K562 (cell line): ENCODE data around the gene UNC119B. TPM values are rescaled to one million over a fixed set of nuclear protein-coding genes. Genes with fewer than 3 reads are reported as not detected.

Source experiments
- ATAC-seq: fragments of 200-7000 bp; cut with Tn5 transposase; 3 replicates; pipeline ENCODE4 v1.9.1; 2020; ENCODE audit warnings: moderate library complexity
- BruUV-seq: library from RNA; stranded (reverse); fragments of 400-500 nt; replicated peaks from 2 replicates; lab custom pipeline; 2021; lab: Mats Ljungman, UMichigan
- CTCF ChIA-PET: fragments of 300-600 bp; formaldehyde crosslinking; extraction: SDS; loops from one replicate; lab custom pipeline; 2021; ENCODE audit warnings: low intra/inter-chr PET ratio; lab: Yijun Ruan, JAX
- POLR2A ChIA-PET: fragments of 300-600, 350-650 bp; sonication (Branson Sonifier 250); formaldehyde crosslinking; extraction: SDS; loops from one replicate; lab custom pipeline; 2021; ENCODE audit warnings: antibody characterized with exemption, inconsistent platforms; lab: Yijun Ruan, JAX
- DNase-seq, 4 experiments: peaks; one replicate each; pipeline versions ENCODE4 v3.0.0 to v3.0.0-alpha.2; 2011 to 2018; ENCODE audit warnings: low spot score in 3 of 4, mixed read lengths in 3 of 4; ENCODE audit errors: extremely low read depth in 1 of 4
- FAIRE-seq: peaks from 2 replicates; lab custom pipeline; 2011; peaks lifted over from hg19 to GRCh38; lab: Jason Lieb, UNC
- H2AFZ ChIP-seq: 2 replicates; pipeline ENCODE4 v1.6.0; 2011; ENCODE audit warnings: low read depth, low read length, control low read depth, inconsistent platforms
- H3K27ac ChIP-seq: fragments of 200-600 bp; 3 replicates; pipeline ENCODE4 v1.8.0; 2011; ENCODE audit warnings: low read depth, mild to moderate bottlenecking, control low read depth, inconsistent platforms, low read length, moderate library complexity, mixed read lengths; ENCODE audit errors: extremely low read depth
- H3K27me3 ChIP-seq, 2 experiments: fragments of 300-600 bp in 1 of 2; 2 replicates in 1 of 2; 3 replicates in 1 of 2; pipeline versions ENCODE4 v1.6.0 to v1.8.0; 2011; ENCODE audit warnings: inconsistent platforms in 2 of 2, low read length in 2 of 2, mild to moderate bottlenecking in 1 of 2, mixed read lengths in 1 of 2, moderate library complexity in 1 of 2; ENCODE audit not compliant: control insufficient read depth in 2 of 2, insufficient read depth in 2 of 2
- H3K36me3 ChIP-seq: fragments of 300-600 bp; 3 replicates; pipeline ENCODE4 v1.8.0; 2011; ENCODE audit warnings: mild to moderate bottlenecking, low read length, inconsistent platforms; ENCODE audit not compliant: control insufficient read depth, insufficient read depth
- H3K4me1 ChIP-seq, 2 experiments: fragments of 200-600 bp in 1 of 2; replicated peaks in 1 of 2; 2 replicates in 1 of 2; 3 replicates in 1 of 2; pipeline versions ENCODE4 v1.5.1 to v1.8.0; 2011; ENCODE audit warnings: inconsistent platforms in 2 of 2, low read length in 2 of 2, mild to moderate bottlenecking in 1 of 2, mixed read lengths in 1 of 2, moderate library complexity in 1 of 2; ENCODE audit not compliant: control insufficient read depth in 2 of 2, insufficient read depth in 2 of 2
- H3K4me2 ChIP-seq: 2 replicates; pipeline ENCODE4 v1.6.1; 2011; ENCODE audit warnings: low read length, control low read depth, inconsistent platforms, mixed read lengths; ENCODE audit not compliant: insufficient read depth
- H3K4me3 ChIP-seq: fragments of 200-600 bp; sonication (generic), shearing (Covaris generic); 2 replicates; pipeline ENCODE4 v1.5.1; 2016; ENCODE audit warnings: control low read depth, inconsistent platforms
- H3K79me2 ChIP-seq: fragments of 200-600 bp; 3 replicates; pipeline ENCODE4 v1.8.0; 2011; ENCODE audit warnings: low read length, inconsistent platforms; ENCODE audit not compliant: control insufficient read depth, insufficient read depth
- H3K9ac ChIP-seq, 2 experiments: 2 replicates each; pipeline versions ENCODE4 v1.6.0 to v1.6.1; 2011; ENCODE audit warnings: low read depth in 2 of 2, low read length in 2 of 2, control low read depth in 1 of 2, inconsistent platforms in 1 of 2, mild to moderate bottlenecking in 1 of 2, mixed read lengths in 1 of 2; ENCODE audit not compliant: insufficient read depth in 1 of 2
- H3K9me1 ChIP-seq: one replicate; pipeline ENCODE4 v1.6.0; 2011; ENCODE audit warnings: inconsistent platforms, mild to moderate bottlenecking, low read length, moderate library complexity; ENCODE audit not compliant: control insufficient read depth, insufficient read depth
- H3K9me3 ChIP-seq: replicated peaks from 2 replicates; pipeline ENCODE4 v1.5.1; 2011; ENCODE audit warnings: low read depth, low read length, inconsistent platforms; ENCODE audit not compliant: control insufficient read depth, insufficient read depth
- H4K20me1 ChIP-seq: replicated peaks from 2 replicates; pipeline ENCODE4 v1.6.1; 2011; ENCODE audit warnings: low read length, inconsistent platforms, mixed read lengths; ENCODE audit not compliant: control insufficient read depth, insufficient read depth
- ATF3 ChIP-seq, 2 experiments: fragments of 450-650 bp in 1 of 2; sonication (generic) in 1 of 2; formaldehyde crosslinking in 1 of 2; IDR thresholded peaks in 1 of 2; conservative IDR thresholded peaks in 1 of 2; 2 replicates each; pipeline versions ENCODE4 v1.6.1 to v1.8.1; 2016 to 2023; ENCODE audit warnings: mild to moderate bottlenecking in 2 of 2, moderate library complexity in 2 of 2, inconsistent platforms in 1 of 2, missing genetic modification reagents in 1 of 2
- CHCHD3 ChIP-seq: fragments of 250-450 bp; sonication (Bioruptor Pico); IDR thresholded peaks from 2 replicates; pipeline ENCODE4 v2.1.2; 2022; ENCODE audit warnings: mild to moderate bottlenecking
- CTCF ChIP-seq, 3 experiments: IDR thresholded peaks in 2 of 3; conservative IDR thresholded peaks in 1 of 3; 2 replicates each; pipeline ENCODE4 v1.5.1; 2011 to 2012; ENCODE audit warnings: low read length in 3 of 3, mild to moderate bottlenecking in 3 of 3, control low read depth in 2 of 3, improper control_type of control experiment in 1 of 3, inconsistent platforms in 1 of 3, low read depth in 1 of 3, mixed read lengths in 1 of 3, moderate library complexity in 1 of 3; ENCODE audit not compliant: insufficient read depth in 2 of 3
- EHMT2 ChIP-seq: fragments of 450-650 bp; IDR thresholded peaks from 2 replicates; pipeline ENCODE4 v1.6.1; 2018; ENCODE audit warnings: antibody characterized with exemption
- ELF2 ChIP-seq: fragments of 250-450 bp; sonication (Bioruptor Pico); IDR thresholded peaks from 2 replicates; pipeline ENCODE4 v1.5.0; 2021; ENCODE audit warnings: mild to moderate bottlenecking
- ETS1 ChIP-seq: conservative IDR thresholded peaks from 2 replicates; pipeline ENCODE4 v1.6.1; 2011; ENCODE audit warnings: low read depth, mild to moderate bottlenecking, low read length; ENCODE audit not compliant: control insufficient read depth
- FOXK1 ChIP-seq: sonication (generic); formaldehyde crosslinking; IDR thresholded peaks from 2 replicates; pipeline ENCODE4 v1.8.0; 2022; ENCODE audit warnings: missing genetic modification reagents, mild to moderate bottlenecking, borderline replicate concordance
- GTF2A2 ChIP-seq: IDR thresholded peaks from 2 replicates; pipeline ENCODE4 v1.6.1; 2016; ENCODE audit warnings: mild to moderate bottlenecking, missing genetic modification characterization, missing compliant biosample characterization
- MAFG ChIP-seq: fragments of 450-650 bp; conservative IDR thresholded peaks from 2 replicates; pipeline ENCODE4 v1.6.1; 2016; ENCODE audit warnings: missing genetic modification characterization, missing compliant biosample characterization
- PATZ1 ChIP-seq: fragments of 250-450 bp; sonication (Bioruptor Pico); IDR thresholded peaks from 2 replicates; pipeline ENCODE4 v1.5.0; 2020; ENCODE audit warnings: mild to moderate bottlenecking, borderline replicate concordance
- POLR2H ChIP-seq: IDR thresholded peaks from 2 replicates; pipeline ENCODE4 v1.6.1; 2016; ENCODE audit warnings: missing genetic modification characterization, low read depth, mild to moderate bottlenecking, control low read depth, missing compliant biosample characterization, moderate library complexity
- RFX5 ChIP-seq: IDR thresholded peaks from 2 replicates; pipeline ENCODE4 v1.6.1; 2011; ENCODE audit warnings: low read depth, mild to moderate bottlenecking, improper control_type of control experiment, low read length
- SFPQ ChIP-seq: fragments of 200-400 bp; formaldehyde crosslinking; IDR thresholded peaks from 2 replicates; pipeline ENCODE4 v1.6.1; 2017; ENCODE audit warnings: mild to moderate bottlenecking, low read depth, low read length, moderate library complexity
- WGBS: fragments of 100-300 bp; shearing (Covaris generic); methylation state at CpG from one replicate; pipeline ENCODE4 v1.1.6; 2016; ENCODE audit warnings: low coverage, mixed read lengths; ENCODE audit not compliant: insufficient coverage; ENCODE audit errors: missing lambda C conversion rate; 5-methylcytosine and 5-hydroxymethylcytosine counted together
- in situ Hi-C: fragments of 300-500 bp; cut with MboI; formaldehyde crosslinking; loops from 4 replicates; pipeline ENCODE4 v1.15.0; 2018; ENCODE audit warnings: inconsistent platforms, mixed read lengths
- intact Hi-C: fragments of 100-400 bp; cut with micrococcal nuclease; formaldehyde crosslinking; loops from 2 replicates; pipeline ENCODE4 v1.14.2; 2022
- polyA plus RNA-seq, 8 experiments: library from polyadenylated mRNA; depleted of rRNA in 4 of 8; stranded (reverse) in 5 of 8; unstranded in 3 of 8; fragments of >200 nt; fragmentation: Nextera tagmentation in 2 of 8; fragmentation: Illumina TruSeq in 1 of 8; extraction: Ambion mirVana in 2 of 8; extraction: Trizol in 1 of 8; gene quantifications; 2 replicates each; pipeline versions ENCODE4 v1.2.1 to v1.2.3, GENCODE V29; 2011 to 2014; ENCODE audit warnings: inconsistent platforms in 1 of 8, missing spikeins in 1 of 8
- total RNA-seq, 7 experiments: library from RNA; depleted of rRNA in 6 of 7; stranded (reverse); fragments of >200 nt in 6 of 7; fragmentation: Illumina TruSeq in 2 of 7; extraction: Trizol in 2 of 7; gene quantifications; 2 replicates each; pipeline versions ENCODE4 v1.2.1 to v1.2.3, GENCODE V29; 2011 to 2021; ENCODE audit warnings: low replicate concordance in 1 of 7

Gene UNC119B
- total and polyA plus RNA-seq, 9 of the 15 experiments (the other 6 are each of a cell fraction or from before 2014, with no cell fraction given), result 4.0 to 34.5 (median 15.1) TPM

GRCh38 chr12:120708651-120709050, 1.6 kb upstream of the UNC119B start:
- BruUV-seq, result no TSS peak
- Histone ChIP-seq H3K36me3 (peaks cover 17% of the 10 kb centered on the region), H3K27me3 (no peaks in the 10 kb centered on the region), H3K79me2 (peaks cover 16% of the 10 kb centered on the region), H3K9me1 (no peaks in the 10 kb centered on the region), H3K27ac (no peak overlapping the region), H3K4me2 (no peak overlapping the region), H2AFZ (no peak overlapping the region), H3K9me3 (no peaks in the 10 kb centered on the region), H3K4me3 (no peak overlapping the region), H4K20me1 (no peaks in the 10 kb centered on the region; the same call in 1 of the 2 replicates), H3K4me1 (peaks cover 7 to 17% of the 10 kb centered on the region in 2 experiments; a peak in 4 of 5 replicates), H3K9ac (no peak overlapping the region)
- DNase-seq, result no peak
- ChIA-PET CTCF (no interaction called here), POLR2A (interaction anchor here (0.7 to 3.6 kb wide), 4 partner anchors 10 to 557 kb away, joined by 3 to 24 read pairs (median 4); no protein-coding TSS in a partner anchor)
- in situ Hi-C loops, result no loop called here
- ATAC-seq, result no peak
- WGBS, result 34% methylated on average over 4 of the region's 4 CpGs
- no peak for FAIRE-seq
- intact Hi-C loops, result no loop called here
- no peak for TF ChIP-seq ETS1
- TF ChIP-seq SFPQ, result no peak
- TF ChIP-seq ELF2 (CRISPR knock-in tag), result no peak
- no peak for TF ChIP-seq PATZ1 (CRISPR knock-in tag)
- TF ChIP-seq FOXK1 (CRISPR knock-in tag), result no peak
- TF ChIP-seq CTCF (IDR thresholded peaks at IDR 0.05 in 2 of 3, conservative IDR thresholded peaks at IDR 0.05 in 1 of 3; ENCODE audit: insufficient read depth in 2 of 3, low read depth in 1 of 3, low read length in 3 of 3), result no peak
- TF ChIP-seq RFX5, result no peak
- TF ChIP-seq EHMT2, result no peak
- no peak for TF ChIP-seq ATF3 (IDR thresholded peaks at IDR 0.05)
- TF ChIP-seq ATF3 (CRISPR knock-in tag; conservative IDR thresholded peaks at IDR 0.05), result no peak
- TF ChIP-seq MAFG (tag), result no peak
- TF ChIP-seq CHCHD3 (CRISPR knock-in tag), result no peak
- no peak for TF ChIP-seq POLR2H
- no peak for TF ChIP-seq GTF2A2 (tag)
